ENCODE results near the gene ACSF3.

Gene ACSF3

DNA sequence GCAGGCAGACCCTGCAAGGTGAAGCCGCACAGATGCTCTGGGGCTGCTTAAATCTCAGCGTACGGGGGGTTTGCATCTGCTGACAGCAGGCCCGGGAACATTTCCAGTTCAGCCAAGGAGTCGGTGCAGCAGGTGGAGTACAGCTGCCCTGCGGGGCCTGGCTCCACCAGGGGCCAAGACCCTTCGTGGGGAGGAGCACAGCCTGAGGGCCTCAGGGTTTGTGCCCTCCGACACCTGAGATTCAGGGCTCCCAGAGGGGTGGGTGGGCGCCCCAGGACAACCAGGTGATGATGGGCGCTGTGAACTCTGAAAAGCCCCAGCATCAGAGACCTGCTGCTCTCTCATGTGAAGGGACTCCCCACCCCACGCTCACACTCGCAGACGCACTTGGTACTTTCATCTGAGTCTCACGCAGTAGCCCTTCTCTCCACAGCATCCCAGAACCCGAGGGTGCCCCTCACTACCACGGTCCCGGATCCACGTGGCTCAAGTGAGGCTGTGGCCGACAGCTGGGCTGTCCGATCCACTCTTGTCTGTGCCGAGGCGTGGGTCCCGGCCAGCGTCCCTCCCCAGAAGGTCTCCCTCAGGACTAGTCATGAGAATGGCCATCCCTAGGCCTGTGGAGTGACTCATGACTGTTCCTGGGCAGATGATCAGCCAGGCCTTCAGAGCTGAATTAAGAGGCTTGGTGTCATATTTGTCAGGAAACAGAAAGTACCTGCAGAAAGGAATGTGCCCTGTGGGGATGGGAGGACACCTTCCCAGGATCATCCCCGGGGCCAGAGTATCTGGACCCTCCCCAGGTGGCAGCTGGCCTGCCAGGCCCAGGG, 29.6 kb downstream of the ACSF3 start:
- no peak overlapping the region for H3K27ac Mint-ChIP-seq
- peaks cover 36% of the 10 kb centered on the region for H3K36me3 Mint-ChIP-seq (ENCODE audit: low read depth)
- H3K9me3 Mint-ChIP-seq: peaks cover 8% of the 10 kb centered on the region
- H3K27me3 Mint-ChIP-seq (ENCODE audit: low read depth): no peaks in the 10 kb centered on the region
- peaks cover 10% of the 10 kb centered on the region for H3K4me1 Mint-ChIP-seq (ENCODE audit: low read depth)
- H3K4me3 Mint-ChIP-seq: no peak overlapping the region

DNA sequence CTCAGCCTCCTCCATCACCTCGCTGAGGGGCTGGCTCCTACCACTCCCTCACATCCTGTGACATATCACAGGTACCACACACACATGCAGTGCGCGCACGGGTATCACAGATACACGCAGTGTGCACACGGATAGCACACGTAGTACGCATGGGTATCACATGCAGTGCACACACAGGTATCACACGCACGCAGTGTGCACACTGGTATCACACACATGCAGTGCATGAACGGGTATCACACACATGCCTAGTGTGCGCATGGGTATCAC, 30.1 kb downstream of the ACSF3 start:
- no peak overlapping the region for H3K4me3 Mint-ChIP-seq
- H3K27ac Mint-ChIP-seq: no peak overlapping the region
- H3K36me3 Mint-ChIP-seq (ENCODE audit: low read depth): peaks cover 36% of the 10 kb centered on the region
- H3K4me1 Mint-ChIP-seq (ENCODE audit: low read depth): peaks cover 10% of the 10 kb centered on the region
- no peaks in the 10 kb centered on the region for H3K27me3 Mint-ChIP-seq (ENCODE audit: low read depth)
- peaks cover 8% of the 10 kb centered on the region for H3K9me3 Mint-ChIP-seq

DNA sequence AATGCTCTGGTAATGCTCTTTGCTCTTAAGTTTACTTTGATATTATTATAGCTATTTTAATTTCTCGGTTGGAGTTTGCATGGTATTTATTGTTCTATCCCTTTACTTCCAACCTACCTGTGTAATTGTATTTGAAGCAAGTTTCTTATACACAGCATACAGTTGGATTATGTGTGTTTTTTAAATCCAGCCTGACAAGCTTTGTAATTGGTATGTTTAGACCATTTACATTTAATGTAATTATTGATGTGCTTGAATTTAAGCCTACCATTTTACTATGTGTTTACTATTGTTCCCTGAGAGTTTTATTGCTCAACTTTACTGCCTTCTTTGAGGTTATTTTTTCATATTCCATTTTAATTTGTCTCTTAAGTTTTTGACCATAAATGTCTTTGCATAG, 35.7 kb downstream of the ACSF3 start:
- peaks cover 5% of the 10 kb centered on the region for H3K4me1 Mint-ChIP-seq (ENCODE audit: low read depth)
- H3K27ac Mint-ChIP-seq: no peak overlapping the region
- H3K27me3 Mint-ChIP-seq (ENCODE audit: low read depth): no peaks in the 10 kb centered on the region
- H3K36me3 Mint-ChIP-seq (ENCODE audit: low read depth): peaks cover 36% of the 10 kb centered on the region
- H3K4me3 Mint-ChIP-seq: no peak overlapping the region
- peaks cover 8% of the 10 kb centered on the region for H3K9me3 Mint-ChIP-seq

DNA sequence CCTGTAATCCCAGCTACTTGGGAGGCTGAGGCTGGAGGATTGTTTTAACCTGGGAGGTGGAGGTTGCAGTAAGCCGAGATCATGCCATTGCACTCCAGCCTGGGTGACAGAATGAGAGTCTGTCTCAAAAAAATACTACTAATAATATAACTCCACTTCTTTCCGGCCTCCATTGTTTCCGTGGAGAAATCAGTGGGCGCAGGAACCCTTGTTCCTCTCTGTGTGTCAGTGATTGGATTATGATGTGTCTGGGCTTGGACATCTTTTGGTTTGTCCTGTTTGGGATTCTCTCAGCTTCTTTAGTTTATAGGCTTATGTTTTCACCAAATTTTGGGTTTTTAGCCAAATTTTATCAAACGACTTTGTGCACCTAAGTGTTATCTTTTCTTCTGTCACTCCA, 36.8 kb downstream of the ACSF3 start:
- Mint-ChIP-seq H3K27ac (no peak overlapping the region), H3K36me3 (ENCODE audit: low read depth) (peaks cover 35% of the 10 kb centered on the region), H3K4me1 (ENCODE audit: low read depth) (peaks cover 5% of the 10 kb centered on the region), H3K4me3 (no peak overlapping the region), H3K27me3 (ENCODE audit: low read depth) (no peaks in the 10 kb centered on the region), H3K9me3 (peaks cover 7% of the 10 kb centered on the region)

DNA sequence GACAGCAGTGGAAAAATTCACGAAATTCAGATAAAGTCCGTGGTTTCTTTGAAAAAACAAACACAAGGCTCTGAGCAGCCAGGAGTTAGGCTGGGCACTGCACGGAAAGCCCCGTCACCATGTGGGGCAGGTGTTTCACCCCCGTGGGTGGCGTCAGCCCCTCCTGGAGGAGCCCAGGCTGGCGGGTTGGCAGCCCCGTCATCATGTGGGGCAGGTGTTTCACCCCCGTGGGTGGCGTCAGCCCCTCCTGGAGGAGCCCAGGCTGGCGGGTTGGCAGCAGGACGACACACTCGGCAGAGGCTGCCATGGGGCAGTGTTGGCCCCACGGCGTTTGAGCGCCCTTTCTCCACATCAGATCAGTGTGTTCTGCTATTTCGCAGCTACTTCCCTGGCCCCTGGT, 38.1 kb downstream of the ACSF3 start:
- no peak overlapping the region for H3K4me3 Mint-ChIP-seq
- H3K27ac Mint-ChIP-seq: no peak overlapping the region

DNA sequence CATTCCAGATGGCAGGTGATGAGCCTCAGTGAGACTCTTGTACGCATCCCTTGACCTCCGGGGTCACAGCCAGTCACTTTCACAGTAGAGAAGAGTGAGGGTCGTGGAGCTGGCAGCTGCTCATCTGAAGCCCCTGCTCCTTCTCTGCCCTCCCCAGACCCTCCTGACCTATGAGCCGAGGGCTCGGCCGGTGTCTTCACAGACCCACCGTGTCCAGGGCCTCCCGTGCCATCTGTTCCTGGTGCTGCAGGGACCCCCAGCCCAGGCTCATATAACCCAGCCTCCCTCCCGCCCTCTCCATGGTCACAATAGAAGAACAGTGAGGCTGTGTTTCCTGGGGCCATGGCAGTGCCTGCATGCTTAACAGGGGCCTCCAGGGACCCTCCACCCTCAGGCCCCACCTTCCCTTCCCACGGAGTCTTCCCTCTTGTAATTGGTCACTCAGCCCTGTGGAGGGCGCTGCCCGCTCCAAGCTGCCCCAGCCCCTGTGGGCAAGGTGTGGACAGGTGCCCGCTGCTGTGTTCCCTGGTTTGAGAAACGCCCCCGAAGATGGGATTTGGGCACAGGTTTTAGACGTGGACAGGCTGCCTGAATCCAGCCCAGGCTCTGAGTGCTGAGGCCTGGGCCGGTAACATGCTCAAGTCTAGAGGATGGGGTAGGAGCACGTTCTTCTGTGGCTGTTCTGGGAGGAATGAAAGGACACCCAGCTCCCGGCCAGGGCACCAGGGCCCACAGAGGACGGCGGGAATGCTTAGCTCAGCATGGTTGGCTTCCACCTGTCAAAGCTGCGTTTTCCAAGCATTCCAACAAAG, 38.7 kb downstream of the ACSF3 start:
- Mint-ChIP-seq H3K36me3 (ENCODE audit: low read depth) (peaks cover 27% of the 10 kb centered on the region), H3K9me3 (no peaks in the 10 kb centered on the region), H3K27me3 (ENCODE audit: low read depth) (no peaks in the 10 kb centered on the region), H3K27ac (no peak overlapping the region), H3K4me3 (no peak overlapping the region), H3K4me1 (ENCODE audit: low read depth) (peaks cover 2% of the 10 kb centered on the region)

More for the DNA sequence above, 38.1 kb downstream of the ACSF3 start:
- peaks cover 30% of the 10 kb centered on the region for H3K36me3 Mint-ChIP-seq (ENCODE audit: low read depth)
- no peaks in the 10 kb centered on the region for H3K27me3 Mint-ChIP-seq (ENCODE audit: low read depth)
- no peaks in the 10 kb centered on the region for H3K9me3 Mint-ChIP-seq
- peaks cover 5% of the 10 kb centered on the region for H3K4me1 Mint-ChIP-seq (ENCODE audit: low read depth)

DNA sequence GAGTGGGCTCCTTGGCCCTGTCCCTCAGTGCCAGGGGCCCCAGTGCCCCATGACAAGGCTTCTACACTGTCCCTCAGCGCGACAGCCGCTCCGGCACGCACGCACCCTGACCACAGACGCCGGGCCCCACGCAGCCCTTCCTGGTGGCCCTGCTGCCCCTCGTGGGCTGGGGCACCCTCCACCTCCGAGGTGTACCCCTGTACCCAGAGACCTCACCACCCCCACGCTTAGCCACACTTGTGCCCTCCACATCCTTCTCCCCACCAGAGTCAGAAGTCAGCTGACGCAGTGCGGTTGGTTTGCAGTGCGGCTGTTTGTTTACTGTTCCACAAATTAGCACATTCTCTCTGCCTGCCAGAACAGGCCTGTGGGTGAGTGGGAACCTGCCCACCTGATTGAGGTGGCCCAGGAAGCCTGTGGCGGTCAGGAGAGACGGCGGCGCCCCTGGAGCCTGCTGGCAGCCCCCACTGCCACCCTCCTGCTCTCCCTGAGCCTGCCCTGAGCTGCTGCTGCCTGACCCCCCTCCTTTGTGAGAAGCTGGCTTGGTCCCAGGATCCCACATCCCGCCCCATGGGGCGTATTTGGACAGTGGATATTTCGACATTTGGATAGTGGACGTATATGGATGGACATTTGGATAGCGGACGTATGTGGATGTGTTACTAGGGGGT, 39.9 kb downstream of the ACSF3 start:
- H3K9me3 Mint-ChIP-seq: no peaks in the 10 kb centered on the region
- H3K27ac Mint-ChIP-seq: no peak overlapping the region
- H3K36me3 Mint-ChIP-seq (ENCODE audit: low read depth): peaks cover 27% of the 10 kb centered on the region

DNA sequence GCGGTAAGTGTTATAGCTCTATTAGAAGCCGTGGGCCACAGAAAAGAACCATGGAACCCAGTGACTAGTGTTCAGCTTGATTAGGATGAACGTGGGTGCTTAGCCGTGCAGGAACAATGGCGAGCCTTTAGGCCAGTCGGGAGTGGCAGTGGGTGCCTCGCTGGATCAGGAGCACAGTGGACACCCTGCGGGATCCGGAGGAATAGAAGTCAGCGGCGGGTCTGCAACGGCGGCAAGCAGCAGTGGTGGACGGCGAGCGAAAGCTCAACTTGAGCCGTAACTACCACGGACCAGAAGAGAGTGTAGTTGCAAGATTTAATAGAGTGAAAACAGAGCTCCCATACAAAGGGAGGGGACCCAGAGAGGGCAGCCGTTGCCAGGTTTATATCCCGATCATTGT, 40.6 kb downstream of the ACSF3 start:
- Mint-ChIP-seq H3K4me1 (ENCODE audit: low read depth) (no peaks in the 10 kb centered on the region), H3K27ac (no peak overlapping the region), H3K4me3 (no peak overlapping the region), H3K9me3 (no peaks in the 10 kb centered on the region), H3K27me3 (ENCODE audit: low read depth) (no peaks in the 10 kb centered on the region), H3K36me3 (ENCODE audit: low read depth) (peaks cover 23% of the 10 kb centered on the region)

More for the DNA sequence above, 39.9 kb downstream of the ACSF3 start:
- Mint-ChIP-seq H3K4me3 (no peak overlapping the region), H3K4me1 (ENCODE audit: low read depth) (no peaks in the 10 kb centered on the region), H3K27me3 (ENCODE audit: low read depth) (no peaks in the 10 kb centered on the region)

DNA sequence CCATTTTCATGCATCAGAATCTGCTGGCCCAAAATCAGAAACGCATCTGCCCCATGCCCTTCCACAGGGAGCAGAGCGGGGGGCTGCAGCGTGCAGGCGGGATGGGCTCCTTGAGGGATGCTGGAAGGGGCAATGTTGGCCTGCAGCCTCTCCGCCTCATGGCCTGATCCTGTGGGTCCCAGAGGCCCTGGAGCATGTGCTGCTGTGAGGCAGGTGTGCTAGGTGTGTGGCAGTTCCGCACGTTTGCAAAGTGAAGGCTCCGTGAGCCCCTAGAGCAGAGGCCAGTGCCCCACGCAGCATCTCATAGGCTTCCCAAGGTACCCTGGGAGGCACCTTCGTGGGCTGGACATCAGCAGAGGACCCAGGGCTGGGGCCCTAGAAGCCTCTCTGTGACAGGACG, 41.5 kb downstream of the ACSF3 start:
- Mint-ChIP-seq H3K9me3 (no peaks in the 10 kb centered on the region), H3K4me3 (no peak overlapping the region), H3K36me3 (ENCODE audit: low read depth) (peaks cover 19% of the 10 kb centered on the region), H3K27me3 (ENCODE audit: low read depth) (no peaks in the 10 kb centered on the region), H3K4me1 (ENCODE audit: low read depth) (no peaks in the 10 kb centered on the region), H3K27ac (no peak overlapping the region)

DNA sequence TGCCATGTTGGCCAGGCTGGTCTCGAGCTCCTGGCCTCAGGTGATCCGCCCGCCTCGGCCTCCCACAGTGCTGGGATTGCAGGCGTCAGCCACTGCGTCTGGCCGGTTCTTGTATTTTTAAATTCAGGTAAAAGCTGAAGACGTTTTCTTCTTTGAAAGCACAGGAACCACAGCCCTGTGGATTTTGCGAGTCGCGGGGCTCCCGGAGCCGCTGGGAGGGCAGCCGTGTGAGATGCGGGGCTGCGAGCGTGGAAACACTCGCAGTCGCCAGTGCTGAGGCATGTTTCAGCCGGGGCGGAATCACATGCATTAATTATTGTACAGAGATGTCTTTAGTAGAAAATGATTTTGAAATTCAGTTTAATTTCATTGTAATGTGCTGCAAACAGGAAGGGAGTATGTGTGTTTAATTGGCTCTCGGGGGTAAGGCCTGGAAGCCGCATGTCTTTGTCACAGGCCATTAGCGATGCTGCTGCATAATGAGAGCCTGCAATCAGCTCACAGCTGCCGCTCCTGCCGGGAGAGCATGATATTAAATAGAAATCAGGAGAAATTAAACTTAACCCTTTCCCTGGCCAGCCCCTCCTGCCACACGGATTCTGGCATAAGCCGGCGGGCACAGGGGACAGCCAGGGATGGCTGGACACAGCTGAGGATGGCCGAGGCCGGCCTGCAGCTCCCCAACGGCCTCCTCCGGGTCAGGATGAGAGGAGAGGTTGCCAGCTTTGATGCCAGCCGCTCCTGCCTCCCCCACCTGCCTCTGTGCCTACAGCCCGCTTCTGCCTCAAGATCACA, 42.5 kb downstream of the ACSF3 start:
- Mint-ChIP-seq H3K4me3 (no peak overlapping the region), H3K4me1 (ENCODE audit: low read depth) (no peaks in the 10 kb centered on the region), H3K27me3 (ENCODE audit: low read depth) (no peaks in the 10 kb centered on the region), H3K27ac (no peak overlapping the region), H3K9me3 (no peaks in the 10 kb centered on the region), H3K36me3 (ENCODE audit: low read depth) (peaks cover 14% of the 10 kb centered on the region)

DNA sequence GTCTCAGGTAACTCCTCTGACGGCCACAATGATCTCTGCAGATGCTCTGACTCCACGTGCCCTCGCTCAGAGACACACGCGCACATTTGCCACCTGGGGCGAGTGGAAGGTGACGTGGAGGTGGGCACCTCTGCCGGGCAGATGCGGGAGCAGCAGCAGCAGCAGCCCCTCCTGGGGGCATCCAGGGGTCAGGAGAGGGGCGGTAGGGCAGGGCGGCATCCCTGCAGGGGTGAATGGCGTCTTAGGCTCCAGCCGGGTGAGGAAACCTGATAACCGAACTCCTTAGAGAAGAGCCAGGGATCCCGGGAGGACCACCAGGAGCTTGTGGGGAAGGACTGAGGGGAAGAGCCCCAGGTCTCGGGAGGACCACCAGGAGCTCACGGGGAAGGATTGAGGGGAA, 43.3 kb downstream of the ACSF3 start:
- no peak overlapping the region for H3K27ac Mint-ChIP-seq
- H3K36me3 Mint-ChIP-seq (ENCODE audit: low read depth): peaks cover 10% of the 10 kb centered on the region
- no peaks in the 10 kb centered on the region for H3K9me3 Mint-ChIP-seq
- no peaks in the 10 kb centered on the region for H3K27me3 Mint-ChIP-seq (ENCODE audit: low read depth)
- H3K4me3 Mint-ChIP-seq: no peak overlapping the region
- H3K4me1 Mint-ChIP-seq (ENCODE audit: low read depth): no peaks in the 10 kb centered on the region

DNA sequence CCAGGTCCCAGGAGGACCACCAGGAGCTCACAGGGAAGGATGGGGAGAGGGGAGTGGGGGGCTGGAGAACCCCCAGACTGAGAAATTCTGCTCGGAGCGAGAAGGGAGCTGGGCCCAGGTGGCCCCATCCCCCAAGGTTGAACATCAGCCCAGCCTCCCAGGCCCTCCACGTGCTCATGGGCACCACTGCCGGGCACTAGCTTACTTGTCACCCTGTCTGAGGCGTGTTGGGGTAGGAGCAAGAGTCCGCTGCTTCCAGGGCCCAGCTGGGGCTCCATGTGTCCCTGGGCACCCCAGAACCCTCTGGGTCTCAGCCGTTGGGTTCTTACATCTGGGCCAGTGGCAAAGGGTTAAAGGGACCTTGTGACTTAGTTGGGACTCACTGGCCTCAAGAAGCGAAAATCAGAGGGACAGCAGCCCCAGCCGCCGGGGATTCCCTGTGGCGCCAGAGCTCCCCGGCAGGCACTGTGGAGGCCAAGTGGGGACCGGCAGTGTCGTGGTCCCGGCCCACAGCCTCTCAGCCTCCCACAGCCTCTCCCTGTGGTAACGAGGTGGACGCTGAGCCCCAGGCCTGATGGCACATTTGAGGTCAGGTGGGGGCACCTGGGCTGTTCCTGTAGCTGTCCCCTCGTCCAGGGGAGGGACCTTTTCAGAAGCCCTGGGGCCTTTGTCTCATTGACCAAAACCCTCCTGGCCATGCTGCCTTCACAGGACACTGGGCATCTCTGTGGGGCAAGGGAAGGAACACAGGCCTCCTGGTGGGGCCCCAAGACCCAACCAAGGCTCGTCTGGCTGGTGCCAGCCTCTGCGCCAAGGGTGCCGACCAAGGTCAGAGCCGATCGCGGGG, 44.2 kb downstream of the ACSF3 start:
- no peak overlapping the region for H3K4me3 Mint-ChIP-seq
- no peak overlapping the region for H3K27ac Mint-ChIP-seq
- no peaks in the 10 kb centered on the region for H3K27me3 Mint-ChIP-seq (ENCODE audit: low read depth)
- no peaks in the 10 kb centered on the region for H3K4me1 Mint-ChIP-seq (ENCODE audit: low read depth)
- H3K36me3 Mint-ChIP-seq (ENCODE audit: low read depth): peaks cover 10% of the 10 kb centered on the region
- H3K9me3 Mint-ChIP-seq: no peaks in the 10 kb centered on the region

DNA sequence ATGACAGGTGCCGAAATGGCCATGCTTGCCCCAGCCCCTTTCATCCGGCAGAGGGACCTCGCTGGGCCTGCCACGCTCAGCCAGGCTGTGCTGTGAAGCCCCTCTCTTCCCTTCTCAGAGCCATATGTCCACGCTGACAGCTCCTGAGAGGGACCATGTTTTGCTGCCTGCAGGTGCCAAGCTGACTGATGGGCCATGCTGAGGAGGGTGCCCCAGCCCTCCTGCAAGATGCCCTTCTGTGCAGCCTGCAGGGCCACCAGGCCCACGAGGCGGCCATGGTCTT, 44.8 kb downstream of the ACSF3 start:
- Mint-ChIP-seq H3K27me3 (ENCODE audit: low read depth) (no peaks in the 10 kb centered on the region), H3K4me1 (ENCODE audit: low read depth) (no peaks in the 10 kb centered on the region)

More for the DNA sequence above, 44.8 kb downstream of the ACSF3 start:
- Mint-ChIP-seq H3K9me3 (no peaks in the 10 kb centered on the region), H3K4me3 (no peak overlapping the region), H3K27ac (no peak overlapping the region), H3K36me3 (ENCODE audit: low read depth) (peaks cover 10% of the 10 kb centered on the region)
